ENCODE measurements around the gene RBBP8NL. TPM values are rescaled to one million over a fixed set of nuclear protein-coding genes. Genes with fewer than 3 reads are reported as not detected.

Gene RBBP8NL
- total and polyA plus RNA-seq, 4 donors, result under 0.01 to 0.14 TPM; not detected in 2

- Histone ChIP-seq H3K9me3 (ENCODE audit: control insufficient read depth in 4 of 4, low read length in 3 of 4) (no peaks in the 10 kb centered on the region), H3K4me3 (ENCODE audit: low read depth in 1 of 3, low read length in 3 of 3) (no peak overlapping the region), H3K27ac (ENCODE audit: low read depth in 1 of 2, low read length in 2 of 2) (peak overlapping the region; percentile 32 to 67), H3K4me1 (ENCODE audit: control insufficient read depth in 4 of 4, insufficient read depth in 4 of 4, low read length in 3 of 4) (peaks cover 39 to 66% (median 48%) of the 10 kb centered on the region in 4 donors), H3K27me3 (ENCODE audit: control insufficient read depth in 4 of 4, insufficient read depth in 4 of 4, low read length in 3 of 4) (no peaks in the 10 kb centered on the region), H3K36me3 (ENCODE audit: control insufficient read depth in 4 of 4, insufficient read depth in 3 of 4, low read depth in 1 of 4, low read length in 3 of 4) (no peaks in the 10 kb centered on the region), H3K9ac (ENCODE audit: low read depth in 1 of 2, low read length in 2 of 2) (no peak overlapping the region)
- 72% methylated on average over 4 of the region's 4 CpGs for whole genome bisulfite sequencing
- DNase-seq (ENCODE audit: low spot score), result no peak
- TF ChIP-seq HNF4A (conservative IDR thresholded peaks at IDR 0.05), result no peak
- no peak for TF ChIP-seq HNF4G (IDR thresholded peaks at IDR 0.05)
- no peak for TF ChIP-seq NR2F2 (IDR thresholded peaks at IDR 0.05)
- TF ChIP-seq FOXA2 (IDR thresholded peaks at IDR 0.05), result no peak
- TF ChIP-seq RAD21 (IDR thresholded peaks at IDR 0.05), result no peak
- no peak for TF ChIP-seq SP1 (IDR thresholded peaks at IDR 0.05)
- TF ChIP-seq GABPA (IDR thresholded peaks at IDR 0.05 in 1 of 2, conservative IDR thresholded peaks at IDR 0.05 in 1 of 2), result no peak
- TF ChIP-seq, protein P1, sequence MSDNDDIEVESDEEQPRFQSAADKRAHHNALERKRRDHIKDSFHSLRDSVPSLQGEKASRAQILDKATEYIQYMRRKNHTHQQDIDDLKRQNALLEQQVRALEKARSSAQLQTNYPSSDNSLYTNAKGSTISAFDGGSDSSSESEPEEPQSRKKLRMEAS (IDR thresholded peaks at IDR 0.05), result no peak
- no peak for TF ChIP-seq FOXA1 (IDR thresholded peaks at IDR 0.05)
- TF ChIP-seq, protein P2, sequence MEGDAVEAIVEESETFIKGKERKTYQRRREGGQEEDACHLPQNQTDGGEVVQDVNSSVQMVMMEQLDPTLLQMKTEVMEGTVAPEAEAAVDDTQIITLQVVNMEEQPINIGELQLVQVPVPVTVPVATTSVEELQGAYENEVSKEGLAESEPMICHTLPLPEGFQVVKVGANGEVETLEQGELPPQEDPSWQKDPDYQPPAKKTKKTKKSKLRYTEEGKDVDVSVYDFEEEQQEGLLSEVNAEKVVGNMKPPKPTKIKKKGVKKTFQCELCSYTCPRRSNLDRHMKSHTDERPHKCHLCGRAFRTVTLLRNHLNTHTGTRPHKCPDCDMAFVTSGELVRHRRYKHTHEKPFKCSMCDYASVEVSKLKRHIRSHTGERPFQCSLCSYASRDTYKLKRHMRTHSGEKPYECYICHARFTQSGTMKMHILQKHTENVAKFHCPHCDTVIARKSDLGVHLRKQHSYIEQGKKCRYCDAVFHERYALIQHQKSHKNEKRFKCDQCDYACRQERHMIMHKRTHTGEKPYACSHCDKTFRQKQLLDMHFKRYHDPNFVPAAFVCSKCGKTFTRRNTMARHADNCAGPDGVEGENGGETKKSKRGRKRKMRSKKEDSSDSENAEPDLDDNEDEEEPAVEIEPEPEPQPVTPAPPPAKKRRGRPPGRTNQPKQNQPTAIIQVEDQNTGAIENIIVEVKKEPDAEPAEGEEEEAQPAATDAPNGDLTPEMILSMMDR (IDR thresholded peaks at IDR 0.05; ENCODE audit: low read depth, low read length, missing input control), result no peak
- TF ChIP-seq, protein P3, sequence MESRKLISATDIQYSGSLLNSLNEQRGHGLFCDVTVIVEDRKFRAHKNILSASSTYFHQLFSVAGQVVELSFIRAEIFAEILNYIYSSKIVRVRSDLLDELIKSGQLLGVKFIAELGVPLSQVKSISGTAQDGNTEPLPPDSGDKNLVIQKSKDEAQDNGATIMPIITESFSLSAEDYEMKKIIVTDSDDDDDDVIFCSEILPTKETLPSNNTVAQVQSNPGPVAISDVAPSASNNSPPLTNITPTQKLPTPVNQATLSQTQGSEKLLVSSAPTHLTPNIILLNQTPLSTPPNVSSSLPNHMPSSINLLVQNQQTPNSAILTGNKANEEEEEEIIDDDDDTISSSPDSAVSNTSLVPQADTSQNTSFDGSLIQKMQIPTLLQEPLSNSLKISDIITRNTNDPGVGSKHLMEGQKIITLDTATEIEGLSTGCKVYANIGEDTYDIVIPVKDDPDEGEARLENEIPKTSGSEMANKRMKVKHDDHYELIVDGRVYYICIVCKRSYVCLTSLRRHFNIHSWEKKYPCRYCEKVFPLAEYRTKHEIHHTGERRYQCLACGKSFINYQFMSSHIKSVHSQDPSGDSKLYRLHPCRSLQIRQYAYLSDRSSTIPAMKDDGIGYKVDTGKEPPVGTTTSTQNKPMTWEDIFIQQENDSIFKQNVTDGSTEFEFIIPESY (IDR thresholded peaks at IDR 0.05), result no peak
- TF ChIP-seq ATF3 (IDR thresholded peaks at IDR 0.05), result no peak
- TF ChIP-seq EGR1 (IDR thresholded peaks at IDR 0.05; ENCODE audit: low read depth in 2 of 2), result no peak
Observed at GRCh38 chr20:62369815-62370114, 57.6 kb downstream of the RBBP8NL start.

- no peaks in the 10 kb centered on the region for H3K9me3 ChIP-seq (ENCODE audit: control insufficient read depth in 4 of 4, low read length in 3 of 4)
- H3K36me3 ChIP-seq (ENCODE audit: control insufficient read depth in 4 of 4, insufficient read depth in 3 of 4, low read depth in 1 of 4, low read length in 3 of 4), result no peaks in the 10 kb centered on the region
- no peak for DNase-seq (ENCODE audit: low spot score)
- H3K9ac ChIP-seq (ENCODE audit: low read depth in 1 of 2, low read length in 2 of 2), result no peak overlapping the region
- WGBS, result 28% methylated on average over 28 of the region's 28 CpGs
- H3K27me3 ChIP-seq (ENCODE audit: control insufficient read depth in 4 of 4, insufficient read depth in 4 of 4, low read length in 3 of 4), result no peaks in the 10 kb centered on the region
- H3K4me1 ChIP-seq (ENCODE audit: control insufficient read depth in 4 of 4, insufficient read depth in 4 of 4, low read length in 3 of 4), result peaks cover 39 to 68% (median 53%) of the 10 kb centered on the region in 4 donors
- peak overlapping the region; percentile 67 to 69 for H3K27ac ChIP-seq (ENCODE audit: low read depth in 1 of 2, low read length in 2 of 2)
- H3K4me3 ChIP-seq (ENCODE audit: low read depth in 1 of 3, low read length in 3 of 3), result peak overlapping the region in 1 of 3 donors; percentile 37
- peak in 1 of 2 donors; percentile 12 for TF ChIP-seq RAD21 (IDR thresholded peaks at IDR 0.05)
- TF ChIP-seq, protein P4, sequence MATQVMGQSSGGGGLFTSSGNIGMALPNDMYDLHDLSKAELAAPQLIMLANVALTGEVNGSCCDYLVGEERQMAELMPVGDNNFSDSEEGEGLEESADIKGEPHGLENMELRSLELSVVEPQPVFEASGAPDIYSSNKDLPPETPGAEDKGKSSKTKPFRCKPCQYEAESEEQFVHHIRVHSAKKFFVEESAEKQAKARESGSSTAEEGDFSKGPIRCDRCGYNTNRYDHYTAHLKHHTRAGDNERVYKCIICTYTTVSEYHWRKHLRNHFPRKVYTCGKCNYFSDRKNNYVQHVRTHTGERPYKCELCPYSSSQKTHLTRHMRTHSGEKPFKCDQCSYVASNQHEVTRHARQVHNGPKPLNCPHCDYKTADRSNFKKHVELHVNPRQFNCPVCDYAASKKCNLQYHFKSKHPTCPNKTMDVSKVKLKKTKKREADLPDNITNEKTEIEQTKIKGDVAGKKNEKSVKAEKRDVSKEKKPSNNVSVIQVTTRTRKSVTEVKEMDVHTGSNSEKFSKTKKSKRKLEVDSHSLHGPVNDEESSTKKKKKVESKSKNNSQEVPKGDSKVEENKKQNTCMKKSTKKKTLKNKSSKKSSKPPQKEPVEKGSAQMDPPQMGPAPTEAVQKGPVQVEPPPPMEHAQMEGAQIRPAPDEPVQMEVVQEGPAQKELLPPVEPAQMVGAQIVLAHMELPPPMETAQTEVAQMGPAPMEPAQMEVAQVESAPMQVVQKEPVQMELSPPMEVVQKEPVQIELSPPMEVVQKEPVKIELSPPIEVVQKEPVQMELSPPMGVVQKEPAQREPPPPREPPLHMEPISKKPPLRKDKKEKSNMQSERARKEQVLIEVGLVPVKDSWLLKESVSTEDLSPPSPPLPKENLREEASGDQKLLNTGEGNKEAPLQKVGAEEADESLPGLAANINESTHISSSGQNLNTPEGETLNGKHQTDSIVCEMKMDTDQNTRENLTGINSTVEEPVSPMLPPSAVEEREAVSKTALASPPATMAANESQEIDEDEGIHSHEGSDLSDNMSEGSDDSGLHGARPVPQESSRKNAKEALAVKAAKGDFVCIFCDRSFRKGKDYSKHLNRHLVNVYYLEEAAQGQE (IDR thresholded peaks at IDR 0.05), result no peak
- no peak for TF ChIP-seq HNF4G (IDR thresholded peaks at IDR 0.05)
- no peak for TF ChIP-seq GABPA (IDR thresholded peaks at IDR 0.05 in 1 of 2, conservative IDR thresholded peaks at IDR 0.05 in 1 of 2)
- TF ChIP-seq JUND (IDR thresholded peaks at IDR 0.05), result no peak
- no peak for TF ChIP-seq YY1 (IDR thresholded peaks at IDR 0.05)
- no peak for TF ChIP-seq TAF1 (conservative IDR thresholded peaks at IDR 0.05)
- TF ChIP-seq EGR1 (IDR thresholded peaks at IDR 0.05; ENCODE audit: low read depth in 2 of 2), result no peak
- TF ChIP-seq, protein P2 (IDR thresholded peaks at IDR 0.05; ENCODE audit: low read depth, low read length, missing input control), result peak; percentile 16
- no peak for TF ChIP-seq RXRA (IDR thresholded peaks at IDR 0.05)
- TF ChIP-seq ATF3 (IDR thresholded peaks at IDR 0.05), result no peak
- no peak for TF ChIP-seq NR2F2 (IDR thresholded peaks at IDR 0.05)
- TF ChIP-seq, protein P3 (IDR thresholded peaks at IDR 0.05), result no peak
Observed at GRCh38 chr20:62368976-62369814, 58.1 kb downstream of the RBBP8NL start.
